HG03342 (cell line): ENCODE data around the gene ZNF462.

Experiments used
- ATAC-seq: cut with Tn5 transposase; IDR thresholded peaks from one replicate; pipeline ENCODE4 v1.9.1; 2021; ENCODE audit warnings: mild to moderate bottlenecking, moderate library complexity; ENCODE audit not compliant: unreplicated experiment

The ZNF462 gene

DNA sequence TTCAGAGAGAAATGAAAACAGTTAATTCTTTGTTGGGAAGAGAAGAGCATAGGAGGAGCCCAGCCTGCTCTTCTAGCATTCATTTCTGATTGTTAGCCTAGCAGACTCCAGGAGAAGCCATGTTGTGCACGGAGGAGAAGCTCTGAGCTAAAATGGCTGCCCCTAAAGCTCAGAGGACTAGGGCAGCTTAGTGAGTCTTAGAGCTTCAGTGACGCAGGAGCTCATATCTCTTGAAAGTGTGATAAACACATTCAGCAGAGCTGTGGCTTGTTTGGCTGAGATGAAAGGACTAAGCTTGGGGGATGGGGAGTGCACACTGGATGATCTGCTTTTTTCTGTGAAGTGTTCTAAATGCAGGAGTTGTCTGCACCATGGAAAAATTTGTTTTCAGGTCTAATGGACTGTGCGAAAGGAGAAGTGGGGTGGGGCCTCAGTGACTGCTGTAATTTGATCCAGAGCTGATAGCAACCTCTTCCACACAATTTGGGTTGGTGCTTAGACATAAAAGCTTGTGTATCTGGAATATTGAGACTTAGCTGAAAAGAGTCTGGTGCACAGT lies 58.5 kb downstream of the ZNF462 start:
- ATAC-seq = no peak

DNA sequence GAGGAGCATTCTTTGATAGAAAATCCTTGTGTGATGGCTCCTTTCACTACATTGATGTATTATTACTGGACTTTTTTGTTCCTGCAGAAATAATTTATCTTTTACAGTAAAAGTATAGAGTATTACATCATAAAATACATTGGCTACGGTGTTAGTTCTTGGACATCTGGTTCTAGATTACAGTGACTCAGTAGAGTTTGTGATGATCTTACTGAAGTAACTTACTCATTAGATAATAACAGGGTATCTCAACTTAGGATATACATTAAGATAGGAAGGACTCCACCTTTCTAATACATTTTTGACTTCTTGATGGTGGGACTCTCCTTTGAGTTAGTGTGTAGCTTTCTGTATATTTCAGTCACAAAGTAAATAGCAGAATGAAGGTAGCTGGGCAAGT lies 59.1 kb downstream of the ZNF462 start:
- ATAC-seq = no peak

- no peak for ATAC-seq
Observed at GRCh38 chr9:106925392-106925791, 62.4 kb downstream of the ZNF462 start.

GRCh38 chr9:106927916-106928315 lies 65.0 kb downstream of the ZNF462 start:
- ATAC-seq = no peak

DNA sequence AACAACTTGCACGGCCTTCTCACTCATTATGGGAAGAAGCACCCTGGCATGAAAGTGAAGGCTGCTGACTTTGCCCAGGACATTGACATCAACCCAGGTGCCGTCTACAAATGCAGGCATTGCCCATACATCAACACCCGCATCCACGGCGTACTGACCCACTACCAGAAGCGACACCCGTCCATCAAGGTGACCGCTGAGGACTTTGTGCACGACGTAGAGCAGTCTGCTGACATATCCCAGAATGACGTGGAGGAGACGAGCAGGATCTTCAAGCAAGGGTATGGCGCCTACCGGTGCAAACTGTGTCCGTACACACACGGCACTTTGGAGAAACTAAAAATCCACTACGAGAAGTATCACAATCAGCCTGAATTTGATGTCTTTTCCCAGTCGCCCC lies 65.4 kb downstream of the ZNF462 start:
- ATAC-seq = no peak

- no peak for ATAC-seq
Observed at GRCh38 chr9:106929471-106930177, 66.7 kb downstream of the ZNF462 start.

GRCh38 chr9:106930477-106930876 lies 67.5 kb downstream of the ZNF462 start:
- ATAC-seq = no peak

DNA sequence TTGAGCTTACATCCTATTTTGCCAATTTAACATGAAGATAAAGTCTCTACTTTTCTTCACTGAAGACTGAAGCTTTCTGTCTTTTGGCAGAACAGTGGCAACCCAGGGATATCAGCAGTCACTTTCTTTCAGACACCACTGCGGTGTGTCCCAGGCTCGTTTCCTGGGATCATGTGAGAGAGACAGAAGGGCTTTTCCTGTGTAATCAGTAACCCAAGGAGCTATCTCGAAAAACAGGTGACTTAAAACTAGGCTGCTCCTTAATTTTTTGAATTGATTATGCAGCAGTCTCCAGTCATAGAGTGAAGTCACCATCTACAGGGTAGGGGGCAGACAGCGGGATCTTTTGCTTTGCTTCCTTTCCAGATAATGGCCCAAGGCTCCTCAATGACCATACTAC lies 68.5 kb downstream of the ZNF462 start:
- no peak for ATAC-seq

DNA sequence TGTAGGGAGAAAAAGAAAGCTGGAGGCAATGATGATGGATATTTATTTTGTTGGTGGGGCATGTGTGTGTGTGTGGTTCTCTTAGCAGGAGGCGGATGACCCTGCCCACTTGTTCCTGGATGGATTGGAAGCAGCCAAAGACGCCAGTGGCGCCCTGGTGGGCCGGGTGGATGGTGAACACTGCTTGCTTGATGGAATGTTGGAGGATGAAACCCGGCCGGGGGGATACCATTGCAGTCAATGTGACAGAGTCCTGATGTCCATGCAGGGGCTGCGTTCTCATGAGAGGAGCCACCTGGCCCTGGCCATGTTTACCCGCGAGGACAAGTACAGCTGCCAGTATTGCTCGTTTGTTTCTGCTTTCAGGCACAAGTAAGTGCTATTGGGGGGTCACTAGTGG lies 69.2 kb downstream of the ZNF462 start:
- no peak for ATAC-seq

GRCh38 chr9:106932675-106933074 lies 69.7 kb downstream of the ZNF462 start:
- ATAC-seq = no peak

- no peak for ATAC-seq
Observed at GRCh38 chr9:106933470-106933869, 70.5 kb downstream of the ZNF462 start.

DNA sequence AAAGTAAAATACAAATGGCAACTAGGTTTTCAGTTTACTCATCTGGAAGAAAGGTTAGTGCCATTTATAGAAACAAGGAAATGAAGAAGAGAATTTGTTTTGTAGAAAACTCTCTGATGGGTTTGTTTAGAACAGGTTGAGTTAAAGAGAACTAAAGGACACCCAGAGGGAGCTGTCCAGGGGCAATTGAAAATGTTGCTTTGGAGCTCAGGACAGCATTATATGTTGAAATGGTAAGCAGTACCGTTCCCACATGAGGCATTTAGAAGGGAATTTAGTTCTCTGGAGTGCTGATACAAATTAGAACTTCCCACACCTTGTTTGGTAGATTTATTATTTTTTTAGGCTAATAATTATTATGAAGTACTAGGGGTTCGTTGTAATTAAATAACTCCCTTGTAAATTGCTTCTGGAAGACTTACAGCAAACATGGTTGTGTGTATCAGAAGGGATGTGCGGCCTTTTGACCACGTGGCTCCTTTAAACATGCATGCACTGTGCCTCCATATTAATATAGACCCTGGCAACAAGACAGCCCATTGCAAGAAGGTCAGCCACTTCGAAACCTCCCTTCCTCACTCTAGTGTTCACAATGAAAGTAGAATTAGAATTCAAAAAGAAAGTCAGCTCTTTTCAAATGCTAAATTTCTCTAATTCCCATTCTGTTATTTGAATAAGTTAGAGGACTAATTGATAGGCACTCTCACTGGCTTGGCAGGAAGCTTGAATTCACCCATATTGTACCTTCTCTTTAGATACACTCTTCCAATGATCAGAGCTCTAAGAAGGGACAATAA lies 71.7 kb downstream of the ZNF462 start:
- no peak for ATAC-seq

DNA sequence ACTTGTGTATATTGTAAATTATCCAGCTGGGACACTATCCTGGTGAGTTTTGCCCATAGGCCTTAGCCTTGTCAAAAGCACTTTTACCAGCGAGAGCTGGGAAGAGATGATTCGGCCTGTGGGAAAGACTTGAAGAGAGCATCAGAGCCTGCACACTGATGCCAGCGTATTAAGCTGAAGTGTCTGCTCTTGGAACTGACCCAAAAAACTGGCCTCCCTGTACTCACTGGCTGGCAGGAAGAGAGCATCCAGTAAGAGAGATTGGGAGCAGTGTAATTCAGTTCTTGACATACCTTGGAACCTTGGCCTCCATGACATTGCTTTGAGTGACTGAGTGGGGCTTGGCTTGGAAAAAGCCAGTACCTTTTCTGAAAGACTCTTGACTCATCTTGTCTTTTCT lies 73.7 kb downstream of the ZNF462 start:
- ATAC-seq = no peak

DNA sequence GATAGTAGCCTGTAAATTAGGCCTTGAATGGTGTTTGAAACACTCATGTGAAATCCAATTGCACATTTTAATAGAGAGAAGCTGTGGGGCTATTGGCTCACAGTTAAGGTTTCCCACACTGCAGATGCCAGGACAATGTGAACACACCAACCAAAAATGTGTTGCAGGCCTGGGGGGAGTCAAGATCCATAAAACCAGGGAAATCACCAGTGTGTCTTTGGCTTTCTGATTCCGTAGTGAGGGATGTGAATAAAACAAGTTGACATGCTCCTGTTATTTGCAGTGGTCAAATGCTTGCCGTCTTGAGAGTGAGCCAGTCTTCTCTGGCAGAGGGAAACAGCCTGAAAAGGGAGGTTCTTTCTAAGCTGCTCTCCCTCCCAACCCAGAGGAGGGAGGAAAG lies 79.0 kb downstream of the ZNF462 start:
- no peak for ATAC-seq

DNA sequence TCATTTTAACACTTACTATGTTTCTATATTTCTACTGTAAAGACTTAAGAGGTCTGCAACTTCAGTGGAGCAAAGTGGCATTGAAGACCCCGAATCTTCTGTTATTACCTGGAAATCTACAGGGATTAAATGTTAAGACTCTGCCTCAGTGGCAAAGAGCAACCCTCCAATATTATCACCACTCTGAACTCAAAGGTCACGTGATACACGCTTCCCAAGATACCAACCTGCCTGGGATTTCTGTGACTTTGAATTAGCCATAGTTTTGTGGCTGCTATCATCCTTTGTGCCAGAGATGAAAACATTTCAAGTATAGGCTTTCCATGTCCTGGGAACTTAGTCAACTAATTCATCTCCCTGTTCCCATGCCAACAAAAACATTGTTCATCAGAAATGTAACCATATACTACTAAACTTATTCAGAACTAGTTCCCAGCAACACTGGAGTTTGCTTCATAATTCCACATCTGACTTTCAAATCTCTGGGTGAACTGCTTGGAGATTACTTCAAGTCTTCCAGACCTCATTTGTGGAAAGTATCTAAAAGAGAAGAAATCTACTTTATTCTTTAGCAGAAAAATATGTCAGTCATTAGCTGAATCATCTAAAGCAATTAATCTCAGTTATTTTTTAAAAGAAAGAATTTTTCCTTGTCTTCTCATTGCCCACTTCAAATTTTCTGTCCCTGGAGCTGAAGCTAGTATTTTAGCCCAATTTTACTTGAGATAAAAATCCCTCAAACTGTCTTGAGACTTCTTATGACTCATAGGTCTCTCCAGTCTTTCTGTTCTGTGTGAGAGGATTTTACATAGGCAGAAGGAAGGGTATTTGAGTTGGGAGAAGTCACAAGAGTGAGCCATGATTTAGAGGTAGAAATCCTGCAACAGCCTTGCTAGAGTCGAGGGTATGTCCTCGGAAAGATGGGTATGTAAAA lies 83.0 kb downstream of the ZNF462 start:
- ATAC-seq = no peak

DNA sequence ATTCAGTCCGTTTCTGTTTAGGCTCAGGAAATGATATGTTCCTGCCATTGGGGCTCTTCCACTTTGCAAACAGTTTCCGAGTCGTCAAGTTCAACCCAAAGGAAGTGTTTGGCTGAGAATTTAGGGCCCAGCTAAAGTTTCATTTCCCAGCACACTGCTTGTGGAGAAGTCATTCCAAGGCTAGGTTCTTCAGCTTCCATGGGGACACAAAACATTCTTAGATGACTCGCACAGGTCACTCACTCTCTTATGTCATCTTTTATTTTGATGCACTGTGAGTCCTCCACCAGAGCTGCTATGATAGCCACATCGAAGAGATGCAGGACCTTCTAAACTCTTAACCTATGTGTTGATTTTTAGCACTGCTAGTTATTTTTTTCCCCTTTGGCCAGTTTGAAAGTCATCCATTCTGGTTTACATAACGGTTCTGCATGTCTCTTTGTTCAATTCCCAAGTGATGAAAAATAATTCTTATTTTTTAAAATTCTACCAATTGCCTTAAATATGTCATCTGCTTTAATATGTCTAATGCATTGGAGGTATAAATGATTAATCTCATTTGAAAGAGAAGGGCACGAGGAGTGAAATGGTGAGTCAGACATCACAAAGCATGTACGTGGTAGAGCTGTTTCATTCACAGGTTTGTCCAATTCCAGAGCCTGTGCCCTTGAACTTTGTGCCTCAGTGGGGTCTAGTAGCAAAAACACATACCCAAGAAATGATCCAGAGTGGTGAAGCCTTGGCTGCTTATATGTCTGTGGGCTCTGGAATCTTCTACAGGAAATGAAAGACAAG lies 84.3 kb downstream of the ZNF462 start:
- no peak for ATAC-seq

GRCh38 chr9:106953174-106953573 lies 90.2 kb downstream of the ZNF462 start:
- no peak for ATAC-seq

DNA sequence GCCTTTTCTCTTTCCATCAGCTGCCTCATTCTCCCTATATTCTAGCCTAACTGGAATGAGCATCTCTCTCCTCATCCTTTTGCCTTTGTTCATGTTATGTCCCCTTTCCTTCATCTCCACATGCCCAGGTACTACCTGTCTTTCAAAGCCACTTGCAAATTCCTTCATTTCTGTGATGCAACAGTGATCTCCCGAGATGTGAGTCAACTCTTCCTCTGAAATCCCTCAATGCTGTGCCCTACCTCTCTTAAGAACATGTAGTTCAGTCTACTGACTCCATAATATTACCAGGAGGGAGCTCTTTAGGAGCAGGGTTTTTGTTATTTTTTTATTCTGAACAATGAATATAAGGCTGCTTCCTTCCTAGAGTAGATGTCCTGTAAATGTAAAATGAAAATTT lies 91.6 kb downstream of the ZNF462 start:
- ATAC-seq = no peak

DNA sequence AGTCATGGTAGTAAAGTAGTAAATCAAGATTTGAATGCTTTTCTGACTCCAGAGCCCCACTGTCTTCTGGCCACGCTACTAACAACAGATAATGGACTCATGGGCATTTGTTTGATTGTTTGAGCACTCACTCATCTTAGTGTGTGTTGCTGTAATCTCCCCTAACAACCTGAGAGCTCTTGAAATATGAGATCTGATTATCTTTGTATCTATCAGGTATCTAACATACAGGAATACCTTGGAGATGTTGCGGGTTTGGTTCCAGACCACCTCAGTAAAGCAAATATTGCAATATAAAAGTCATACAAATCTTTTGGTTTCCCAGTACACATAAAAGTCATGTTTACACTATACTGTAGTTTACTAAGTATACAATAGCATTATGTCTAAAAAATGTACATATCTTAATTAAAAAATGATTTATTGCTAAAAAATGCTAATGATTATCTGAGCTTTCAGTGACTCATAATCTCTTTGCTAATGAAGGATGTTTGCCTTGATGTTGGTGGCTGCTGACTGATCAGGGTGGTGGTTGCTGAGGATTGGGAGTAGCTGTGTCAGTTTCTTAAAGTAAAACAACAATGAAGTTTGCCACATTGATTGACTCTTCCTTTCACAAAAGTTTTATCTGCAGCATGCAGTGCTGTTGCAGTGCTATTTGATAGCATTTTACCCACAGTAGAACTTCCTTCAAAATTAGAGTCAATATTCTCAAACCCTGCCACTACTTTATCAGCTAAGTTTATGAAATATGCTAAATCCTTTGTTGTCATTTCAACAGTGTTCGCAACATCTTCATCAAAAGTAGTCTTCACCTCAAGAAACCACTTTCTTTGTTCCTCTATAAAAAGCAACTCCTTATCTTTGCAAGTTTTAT lies 92.2 kb downstream of the ZNF462 start:
- ATAC-seq = no peak
